Activated naive CD4-positive, alpha-beta T cell (primary cell): ENCODE measurements around the gene METTL16.
"Not testable (repeated sequence)": the region's sequence is repeated elsewhere in the genome, so short reads cannot be mapped to it uniquely, and the experiment has no call there.

Experiments
- DNase-seq, 4 experiments: peaks; one replicate each; lab custom pipeline; 2025; lab: John Stamatoyannopoulos, UW

Gene METTL16

GRCh38 chr17:2502871-2503580 is 8.7 kb downstream of the METTL16 start:
- DNase-seq: no peak

GRCh38 chr17:2500446-2500845 is 11.2 kb downstream of the METTL16 start:
- no peak for DNase-seq

- DNase-seq: not testable (repeated sequence)
These were observed 22.4 kb downstream of the METTL16 start for GRCh38 chr17:2489286-2489685.

GRCh38 chr17:2487306-2487705 is 24.4 kb downstream of the METTL16 start:
- no peak for DNase-seq

- not testable (repeated sequence) for DNase-seq
These were observed 25.0 kb downstream of the METTL16 start for GRCh38 chr17:2486709-2487108.

GRCh38 chr17:2485970-2486369 is 25.7 kb downstream of the METTL16 start:
- DNase-seq: no peak

- DNase-seq: no peak
These were observed 26.1 kb downstream of the METTL16 start for GRCh38 chr17:2485543-2485942.

GRCh38 chr17:2484876-2485275 is 26.8 kb downstream of the METTL16 start:
- DNase-seq: no peak

GRCh38 chr17:2483084-2483483 is 28.6 kb downstream of the METTL16 start:
- no peak for DNase-seq

- no peak for DNase-seq
These were observed 29.5 kb downstream of the METTL16 start for GRCh38 chr17:2482218-2482617.

GRCh38 chr17:2481760-2482159 is 29.9 kb downstream of the METTL16 start:
- no peak for DNase-seq

- no peak for DNase-seq
These were observed 33.2 kb downstream of the METTL16 start for GRCh38 chr17:2478458-2478857.

GRCh38 chr17:2475056-2475455 is 36.6 kb downstream of the METTL16 start:
- no peak for DNase-seq

- DNase-seq: no peak
These were observed 37.3 kb downstream of the METTL16 start for GRCh38 chr17:2474371-2474770.

GRCh38 chr17:2468270-2468669 is 43.4 kb downstream of the METTL16 start:
- DNase-seq: no peak

GRCh38 chr17:2466931-2467330 is 44.8 kb downstream of the METTL16 start:
- no peak for DNase-seq

GRCh38 chr17:2462481-2462880 is 49.2 kb downstream of the METTL16 start:
- DNase-seq: no peak

GRCh38 chr17:2459917-2460271 is 51.8 kb downstream of the METTL16 start:
- no peak for DNase-seq

- DNase-seq: no peak
These were observed 53.8 kb downstream of the METTL16 start for GRCh38 chr17:2457913-2458312.

- DNase-seq: no peak
These were observed 55.2 kb downstream of the METTL16 start for GRCh38 chr17:2456475-2456874.

- DNase-seq: no peak
These were observed 55.7 kb downstream of the METTL16 start for GRCh38 chr17:2455956-2456355.

GRCh38 chr17:2453866-2454265 is 57.8 kb downstream of the METTL16 start:
- no peak for DNase-seq

GRCh38 chr17:2453325-2453724 is 58.4 kb downstream of the METTL16 start:
- no peak for DNase-seq

GRCh38 chr17:2452216-2452750 is 59.4 kb downstream of the METTL16 start:
- DNase-seq: no peak
